KMS-11 (cell line): Measurements from ENCODE around the gene EXOC4.

ENCODE experiments used
- H2AFZ ChIP-seq: fragments of 200-600 bp; sonication (generic); 2 replicates; pipeline ENCODE4 v1.6.1; 2016; ENCODE audit warnings: antibody characterized with exemption, mixed run types, low read depth
- H3K27ac ChIP-seq: fragments of 200-600 bp; sonication (generic); 2 replicates; pipeline ENCODE4 v1.6.1; 2016; ENCODE audit warnings: mild to moderate bottlenecking, mixed run types
- H3K27me3 ChIP-seq: fragments of 200-600 bp; sonication (generic); 2 replicates; pipeline ENCODE4 v1.6.1; 2017; ENCODE audit warnings: mild to moderate bottlenecking, low read depth, mixed run types, moderate library complexity; ENCODE audit not compliant: insufficient read depth
- H3K36me3 ChIP-seq: fragments of 200-600 bp; sonication (generic); 2 replicates; pipeline ENCODE4 v1.6.1; 2017; ENCODE audit warnings: mild to moderate bottlenecking, mixed run types; ENCODE audit not compliant: insufficient read depth
- H3K4me1 ChIP-seq: fragments of 200-600 bp; sonication (generic); 2 replicates; pipeline ENCODE4 v1.6.1; 2016; ENCODE audit warnings: mild to moderate bottlenecking, low read depth, mixed run types; ENCODE audit not compliant: poor library complexity, severe bottlenecking
- H3K4me2 ChIP-seq: fragments of 200-600 bp; sonication (generic); 2 replicates; pipeline ENCODE4 v1.7.0; 2016; ENCODE audit warnings: mild to moderate bottlenecking, mixed run types
- H3K4me3 ChIP-seq: fragments of 200-600 bp; sonication (generic); IDR thresholded peaks from 2 replicates; pipeline ENCODE4 v1.6.1; 2017; ENCODE audit warnings: low read depth, low read length, mixed read lengths; ENCODE audit not compliant: insufficient read depth
- H3K79me2 ChIP-seq: fragments of 200-600 bp; sonication (generic); 2 replicates; pipeline ENCODE4 v1.6.1; 2016; ENCODE audit warnings: low read depth, mixed run types; ENCODE audit not compliant: insufficient read depth
- H3K9ac ChIP-seq: fragments of 200-600 bp; sonication (generic); 2 replicates; pipeline ENCODE4 v1.6.1; 2016; ENCODE audit warnings: mild to moderate bottlenecking, mixed run types
- H4K20me1 ChIP-seq: fragments of 200-600 bp; sonication (generic); 2 replicates; pipeline ENCODE4 v1.6.1; 2016; ENCODE audit warnings: mild to moderate bottlenecking, mixed run types; ENCODE audit not compliant: insufficient read depth
- CTCF ChIP-seq: fragments of 200-600 bp; sonication (generic); conservative IDR thresholded peaks from 2 replicates; pipeline ENCODE4 v1.6.1; 2017; ENCODE audit warnings: low read depth, mild to moderate bottlenecking, antibody characterized with exemption, low read length, moderate library complexity, mixed read lengths

EXOC4 gene

GRCh38 chr7:134098072-134098471 is 845.2 kb downstream of the EXOC4 start:
- H2AFZ ChIP-seq: no peak overlapping the region
- no peak overlapping the region for H3K4me2 ChIP-seq
- no peaks in the 10 kb centered on the region for H3K36me3 ChIP-seq
- no peaks in the 10 kb centered on the region for H4K20me1 ChIP-seq
- no peak overlapping the region for H3K27ac ChIP-seq
- no peak overlapping the region for H3K4me3 ChIP-seq
- H3K9ac ChIP-seq: no peak overlapping the region
- no peaks in the 10 kb centered on the region for H3K27me3 ChIP-seq
- H3K79me2 ChIP-seq: no peaks in the 10 kb centered on the region
- no peak for TF ChIP-seq CTCF
- H3K4me1 ChIP-seq: no peaks in the 10 kb centered on the region

- no peaks in the 10 kb centered on the region for H3K79me2 ChIP-seq
- H3K4me1 ChIP-seq: peaks cover 7% of the 10 kb centered on the region
- H2AFZ ChIP-seq: no peak overlapping the region
- H3K27me3 ChIP-seq: no peaks in the 10 kb centered on the region
- H3K9ac ChIP-seq: no peak overlapping the region
- H3K36me3 ChIP-seq: no peaks in the 10 kb centered on the region
- no peak overlapping the region for H3K27ac ChIP-seq
- no peak overlapping the region for H3K4me2 ChIP-seq
- no peak overlapping the region for H3K4me3 ChIP-seq
- no peaks in the 10 kb centered on the region for H4K20me1 ChIP-seq
- TF ChIP-seq CTCF: no peak
These were observed 848.8 kb downstream of the EXOC4 start for GRCh38 chr7:134101716-134102115.

GRCh38 chr7:134104166-134104565 is 851.3 kb downstream of the EXOC4 start:
- Histone ChIP-seq H3K4me2 (no peak overlapping the region), H3K27me3 (no peaks in the 10 kb centered on the region), H4K20me1 (no peaks in the 10 kb centered on the region), H3K79me2 (no peaks in the 10 kb centered on the region), H3K9ac (no peak overlapping the region), H3K4me3 (no peak overlapping the region), H3K36me3 (no peaks in the 10 kb centered on the region), H2AFZ (no peak overlapping the region), H3K4me1 (peaks cover 7% of the 10 kb centered on the region), H3K27ac (no peak overlapping the region)
- TF ChIP-seq CTCF: no peak

- Histone ChIP-seq H3K4me2 (no peak overlapping the region), H3K79me2 (no peaks in the 10 kb centered on the region), H3K27me3 (no peaks in the 10 kb centered on the region), H3K27ac (no peak overlapping the region), H3K4me3 (no peak overlapping the region), H2AFZ (no peak overlapping the region), H4K20me1 (no peaks in the 10 kb centered on the region), H3K9ac (no peak overlapping the region), H3K4me1 (peaks cover 7% of the 10 kb centered on the region), H3K36me3 (no peaks in the 10 kb centered on the region)
- TF ChIP-seq CTCF: no peak
These were observed 853.0 kb downstream of the EXOC4 start for GRCh38 chr7:134105841-134106240.
